Bronchial epithelial cell (primary cell): ENCODE measurements around the gene NOXA1. TPM values are rescaled to one million over a fixed set of nuclear protein-coding genes. Genes with fewer than 3 reads are reported as not detected.
"Not testable (repeated sequence)": the region's sequence is repeated elsewhere in the genome, so short reads cannot be mapped to it uniquely, and the experiment has no call there.

ENCODE experiments used
- DNase-seq: peaks from one replicate; pipeline ENCODE4 v3.0.0-alpha.2; 2010; ENCODE audit warnings: low read depth
- FAIRE-seq: peaks from 2 replicates; lab custom pipeline; 2011; peaks lifted over from hg19 to GRCh38; lab: Jason Lieb, UNC
- H3K27me3 ChIP-seq: 2 replicates; pipeline ENCODE4 v1.5.1; 2011; ENCODE audit warnings: low read length; ENCODE audit not compliant: control insufficient read depth, insufficient read depth
- H3K36me3 ChIP-seq: 2 replicates; pipeline ENCODE4 v1.5.1; 2011; ENCODE audit warnings: low read length; ENCODE audit not compliant: control insufficient read depth, insufficient read depth
- H3K4me3 ChIP-seq: 2 replicates; pipeline ENCODE4 v1.5.1; 2011; ENCODE audit warnings: mild to moderate bottlenecking, low read depth, low read length, control low read depth
- CTCF ChIP-seq: IDR thresholded peaks from 2 replicates; pipeline ENCODE4 v1.5.1; 2011; ENCODE audit warnings: mild to moderate bottlenecking, moderate library complexity, low read length, control low read depth, inconsistent platforms; ENCODE audit not compliant: insufficient read depth, severe bottlenecking
- total RNA-seq: library from RNA; depleted of rRNA; stranded (reverse); fragments of >200 nt; gene quantifications from 2 replicates; pipeline ENCODE4 v1.2.1, GENCODE V29; 2014

Gene NOXA1
- total RNA-seq, 1 donor from 2014 or later, result 0.53 TPM

GRCh38 chr9:137446851-137447471 is 23.8 kb downstream of the NOXA1 start:
- DNase-seq, result no peak
- TF ChIP-seq CTCF, result no peak
- no peak for FAIRE-seq

GRCh38 chr9:137447722-137448601 is 24.8 kb downstream of the NOXA1 start:
- FAIRE-seq (no peak), DNase-seq (no peak)
- no peaks in the 10 kb centered on the region for H3K27me3 ChIP-seq
- H3K4me3 ChIP-seq, result no peak overlapping the region
- TF ChIP-seq CTCF, result no peak
- H3K36me3 ChIP-seq, result peaks cover 9% of the 10 kb centered on the region

More at GRCh38 chr9:137446851-137447471, 23.8 kb downstream of the NOXA1 start:
- H3K27me3 ChIP-seq, result no peaks in the 10 kb centered on the region
- H3K36me3 ChIP-seq, result peaks cover 4% of the 10 kb centered on the region
- no peak overlapping the region for H3K4me3 ChIP-seq

- no peak for DNase-seq
- H3K4me3 ChIP-seq, result no peak overlapping the region
- TF ChIP-seq CTCF, result no peak
- no peaks in the 10 kb centered on the region for H3K27me3 ChIP-seq
- peaks cover 11% of the 10 kb centered on the region for H3K36me3 ChIP-seq
- no peak for FAIRE-seq
Measured at GRCh38 chr9:137448602-137448962, 25.4 kb downstream of the NOXA1 start.

GRCh38 chr9:137449081-137449844 is 26.1 kb downstream of the NOXA1 start:
- H3K4me3 ChIP-seq, result no peak overlapping the region
- FAIRE-seq (no peak), DNase-seq (no peak)
- H3K27me3 ChIP-seq, result no peaks in the 10 kb centered on the region
- H3K36me3 ChIP-seq, result peaks cover 11% of the 10 kb centered on the region
- no peak for TF ChIP-seq CTCF

- FAIRE-seq, result no peak
- Histone ChIP-seq H3K4me3 (no peak overlapping the region), H3K36me3 (peaks cover 12% of the 10 kb centered on the region), H3K27me3 (no peaks in the 10 kb centered on the region)
- no peak for TF ChIP-seq CTCF
- DNase-seq, result no peak
Measured at GRCh38 chr9:137449931-137450538, 26.8 kb downstream of the NOXA1 start.

GRCh38 chr9:137450539-137451222 is 27.5 kb downstream of the NOXA1 start:
- peak; percentile 23 for FAIRE-seq
- not testable (repeated sequence) for H3K4me3 ChIP-seq, DNase-seq, H3K27me3 ChIP-seq
- H3K36me3 ChIP-seq, result peaks cover 15% of the 10 kb centered on the region

- not testable (repeated sequence) for H3K4me3 ChIP-seq, H3K27me3 ChIP-seq, FAIRE-seq, DNase-seq
- peaks cover 21% of the 10 kb centered on the region for H3K36me3 ChIP-seq
Measured at GRCh38 chr9:137451264-137452005, 28.2 kb downstream of the NOXA1 start.
